DMS153 (cell line): Measurements from ENCODE around the gene ERI2.
A peak's percentile ranks its signal among the peaks of the same experiment; 100 is the strongest.
"Not testable (repeated sequence)": the region's sequence is repeated elsewhere in the genome, so short reads cannot be mapped to it uniquely, and the experiment has no call there.

Experiments
- DNase-seq: peaks from one replicate; lab custom pipeline; 2025; lab: John Stamatoyannopoulos, UW

Gene ERI2

GRCh38 chr16:20818929-20819585 lies 12.8 kb upstream of the ERI2 start:
- no peak for DNase-seq

GRCh38 chr16:20814784-20815183 lies 8.5 kb upstream of the ERI2 start:
- no peak for DNase-seq

GRCh38 chr16:20812510-20812909 lies 6.2 kb upstream of the ERI2 start:
- no peak for DNase-seq

GRCh38 chr16:20811889-20812439 lies 5.7 kb upstream of the ERI2 start:
- no peak for DNase-seq

- DNase-seq, result no peak
Observed at GRCh38 chr16:20807862-20808261, 1.6 kb upstream of the ERI2 start.

GRCh38 chr16:20805684-20806167 lies 546 bp downstream of the ERI2 start:
- not testable (repeated sequence) for DNase-seq

GRCh38 chr16:20803561-20804214 lies 2.6 kb downstream of the ERI2 start:
- DNase-seq, result no peak

GRCh38 chr16:20803192-20803560 lies 3.1 kb downstream of the ERI2 start:
- DNase-seq, result no peak

- DNase-seq, result no peak
Observed at GRCh38 chr16:20801278-20801677, 5.0 kb downstream of the ERI2 start.

GRCh38 chr16:20799599-20799998 lies 6.7 kb downstream of the ERI2 start:
- DNase-seq, result no peak

- DNase-seq, result no peak
Observed at GRCh38 chr16:20798364-20798763, 7.9 kb downstream of the ERI2 start.

- DNase-seq, result no peak
Observed at GRCh38 chr16:20791923-20792612, 14.2 kb downstream of the ERI2 start.

GRCh38 chr16:20789130-20789529 lies 17.1 kb downstream of the ERI2 start:
- DNase-seq, result no peak

GRCh38 chr16:20784204-20784603 lies 22.1 kb downstream of the ERI2 start:
- DNase-seq, result no peak

- DNase-seq, result no peak
Observed at GRCh38 chr16:20782470-20782869, 23.8 kb downstream of the ERI2 start.

GRCh38 chr16:20781697-20782096 lies 24.6 kb downstream of the ERI2 start:
- DNase-seq, result no peak

GRCh38 chr16:20774703-20775362 lies 31.4 kb downstream of the ERI2 start:
- DNase-seq, result peak; percentile 34

- DNase-seq, result no peak
Observed at GRCh38 chr16:20773679-20774078, 32.6 kb downstream of the ERI2 start.

GRCh38 chr16:20768818-20769217 lies 37.5 kb downstream of the ERI2 start:
- no peak for DNase-seq

GRCh38 chr16:20768121-20768520 lies 38.2 kb downstream of the ERI2 start:
- DNase-seq, result no peak

- DNase-seq, result no peak
Observed at GRCh38 chr16:20767577-20767976, 38.7 kb downstream of the ERI2 start.

- DNase-seq, result no peak
Observed at GRCh38 chr16:20766294-20766693, 40.0 kb downstream of the ERI2 start.
